K562 (cell line): ENCODE measurements around the gene TNIP1.

Source experiments
- ARID4B ChIP-seq: sonication (generic); formaldehyde crosslinking; IDR thresholded peaks from 2 replicates; pipeline ENCODE4 v1.8.0; 2022; ENCODE audit warnings: mild to moderate bottlenecking, missing genetic modification reagents
- CEBPB ChIP-seq: fragments of 450-650 bp; IDR thresholded peaks from 2 replicates; pipeline ENCODE4 v1.6.1; 2016; ENCODE audit warnings: missing genetic modification characterization, missing compliant biosample characterization
- CTCF ChIP-seq, 3 experiments: IDR thresholded peaks in 2 of 3; conservative IDR thresholded peaks in 1 of 3; 2 replicates each; pipeline ENCODE4 v1.5.1; 2011 to 2012; ENCODE audit warnings: low read length in 3 of 3, mild to moderate bottlenecking in 3 of 3, control low read depth in 2 of 3, improper control_type of control experiment in 1 of 3, inconsistent platforms in 1 of 3, low read depth in 1 of 3, mixed read lengths in 1 of 3, moderate library complexity in 1 of 3; ENCODE audit not compliant: insufficient read depth in 2 of 3
- ETV5 ChIP-seq: sonication (generic); formaldehyde crosslinking; IDR thresholded peaks from 2 replicates; pipeline ENCODE4 v1.4.0; 2020; ENCODE audit warnings: low read depth, mild to moderate bottlenecking, missing genetic modification reagents
- HNRNPUL1 ChIP-seq: fragments of 200-400 bp; formaldehyde crosslinking; IDR thresholded peaks from 2 replicates; pipeline ENCODE4 v1.6.1; 2017; ENCODE audit warnings: low read length
- MCM7 ChIP-seq, 2 experiments: fragments of 450-650 bp; IDR thresholded peaks; 2 replicates each; pipeline ENCODE4 v1.6.1; 2016 to 2018
- REST ChIP-seq, 2 experiments: fragments of 450-650 bp; formaldehyde crosslinking in 1 of 2; IDR thresholded peaks; 2 replicates each; pipeline versions ENCODE4 v1.4.0 to v1.6.1; 2014 to 2020; ENCODE audit warnings: mild to moderate bottlenecking in 2 of 2, borderline replicate concordance in 1 of 2, low read depth in 1 of 2
- SRF ChIP-seq, 2 experiments: fragments of 250-450, 450-650 bp in 1 of 2; sonication (Bioruptor Pico) in 1 of 2; sonication (generic) in 1 of 2; formaldehyde crosslinking; IDR thresholded peaks; 2 replicates each; pipeline versions ENCODE4 v1.5.0 to v1.5.1; 2020 to 2022; ENCODE audit warnings: mild to moderate bottlenecking in 1 of 2, missing genetic modification reagents in 1 of 2
- TAF7 ChIP-seq: fragments of 450-650 bp; IDR thresholded peaks from 2 replicates; pipeline ENCODE4 v1.6.1; 2016; ENCODE audit warnings: missing genetic modification characterization, missing compliant biosample characterization
- TSC22D4 ChIP-seq: fragments of 450-650 bp; IDR thresholded peaks from 2 replicates; pipeline ENCODE4 v1.6.1; 2016; ENCODE audit warnings: missing genetic modification characterization, missing biosample characterization, control low read depth
- ZBTB2 ChIP-seq: fragments of 450-650 bp; IDR thresholded peaks from 2 replicates; pipeline ENCODE4 v1.6.1; 2016; ENCODE audit warnings: antibody characterized with exemption
- ZNF174 ChIP-seq: fragments of 250-450 bp; sonication (Bioruptor Pico); IDR thresholded peaks from 2 replicates; pipeline ENCODE4 v1.4.0; 2020; ENCODE audit warnings: mild to moderate bottlenecking
- ZNF232 ChIP-seq: sonication (generic); formaldehyde crosslinking; IDR thresholded peaks from 2 replicates; pipeline ENCODE4 v1.8.0; 2022; ENCODE audit warnings: mild to moderate bottlenecking, missing genetic modification reagents
- ZNF316 ChIP-seq: fragments of 450-650 bp; IDR thresholded peaks from 2 replicates; pipeline ENCODE4 v1.6.1; 2016

- TF ChIP-seq TSC22D4 (tag) (no peak), CEBPB (tag) (no peak), ZNF232 (CRISPR knock-in tag) (no peak), HNRNPUL1 (no peak), REST (IDR thresholded peaks at IDR 0.05; ENCODE audit: borderline replicate concordance) (no peak), REST (CRISPR knock-in tag; IDR thresholded peaks at IDR 0.05; ENCODE audit: low read depth) (no peak), ZNF316 (no peak), ZBTB2 (no peak), ZNF174 (CRISPR knock-in tag) (no peak), ETV5 (CRISPR knock-in tag) (no peak), TAF7 (no peak), SRF (CRISPR knock-in tag; IDR thresholded peaks at IDR 0.05) (no peak), CTCF (IDR thresholded peaks at IDR 0.05 in 2 of 3, conservative IDR thresholded peaks at IDR 0.05 in 1 of 3; ENCODE audit: insufficient read depth in 2 of 3, low read depth in 1 of 3, low read length in 3 of 3) (no peak), ARID4B (CRISPR knock-in tag) (no peak), MCM7 (IDR thresholded peaks at IDR 0.05) (no peak)
Measured at GRCh38 chr5:151066920-151067319, 13.9 kb downstream of the TNIP1 start.
